Smooth muscle cell (in vitro differentiated cells): ENCODE results near the gene ABCC6. TPM values are rescaled to one million over a fixed set of nuclear protein-coding genes. Genes with fewer than 3 reads are reported as not detected.

ENCODE experiments used
- DNase-seq: peaks from one replicate; lab custom pipeline; 2025; ENCODE audit not compliant: unreplicated experiment; lab: John Stamatoyannopoulos, UW
- H2AFZ ChIP-seq: fragments of 200-600 bp; sonication (generic); 2 replicates; pipeline ENCODE4 v1.6.0; 2016; ENCODE audit warnings: antibody characterized with exemption, low read depth, mild to moderate bottlenecking
- H3F3A ChIP-seq: fragments of 200-600 bp; sonication (generic); 2 replicates; pipeline ENCODE4 v1.6.0; 2017; ENCODE audit warnings: antibody characterized with exemption, low read depth
- H3K27ac ChIP-seq: fragments of 200-600 bp; sonication (generic); 2 replicates; pipeline ENCODE4 v1.5.1; 2016; ENCODE audit warnings: low read depth, mild to moderate bottlenecking
- H3K27me3 ChIP-seq: fragments of 200-600 bp; sonication (generic); 2 replicates; pipeline ENCODE4 v1.6.1; 2016; ENCODE audit warnings: low read depth, mild to moderate bottlenecking
- H3K36me3 ChIP-seq: fragments of 200-600 bp; sonication (generic); 2 replicates; pipeline ENCODE4 v1.5.1; 2016; ENCODE audit warnings: low read depth
- H3K4me1 ChIP-seq: fragments of 200-600 bp; sonication (generic); 2 replicates; pipeline ENCODE4 v1.5.1; 2016; ENCODE audit warnings: low read depth
- H3K4me2 ChIP-seq: fragments of 200-600 bp; sonication (generic); 2 replicates; pipeline ENCODE4 v1.6.0; 2016; ENCODE audit warnings: mild to moderate bottlenecking
- H3K4me3 ChIP-seq: fragments of 200-600 bp; sonication (generic); 2 replicates; pipeline ENCODE4 v1.5.1; 2016; ENCODE audit warnings: mild to moderate bottlenecking
- H3K79me2 ChIP-seq: fragments of 200-600 bp; sonication (generic); 2 replicates; pipeline ENCODE4 v1.6.0; 2016; ENCODE audit warnings: low read depth, mild to moderate bottlenecking
- H3K9ac ChIP-seq: fragments of 200-600 bp; sonication (generic); 2 replicates; pipeline ENCODE4 v1.6.0; 2016; ENCODE audit warnings: low read depth
- H3K9me3 ChIP-seq: fragments of 200-600 bp; sonication (generic); replicated peaks from 2 replicates; pipeline ENCODE4 v1.5.1; 2016; ENCODE audit warnings: low read depth
- H4K20me1 ChIP-seq: fragments of 200-600 bp; sonication (generic); 2 replicates; pipeline ENCODE4 v1.6.0; 2016; ENCODE audit warnings: low read depth
- WGBS: methylation state at CpG from one replicate; pipeline ENCODE4 v1.1.7; 2016; ENCODE audit warnings: low lambda C conversion rate; 5-methylcytosine and 5-hydroxymethylcytosine counted together
- polyA plus RNA-seq: library from polyadenylated mRNA; unstranded; fragments of >200 nt; fragmentation: Nextera tagmentation; extraction: Ambion mirVana; gene quantifications from 2 replicates; pipeline ENCODE4 v1.2.1, GENCODE V29; 2016
- total RNA-seq: library from RNA; depleted of rRNA; stranded (reverse); fragments of >200 nt; gene quantifications from 2 replicates; pipeline ENCODE4 v1.2.3, GENCODE V29; 2014
- TF ChIP-seq, protein P1 (sequence below): fragments of 200-600 bp; sonication (generic); IDR thresholded peaks from 2 replicates; pipeline ENCODE4 v1.5.1; 2017; ENCODE audit warnings: borderline replicate concordance, mild to moderate bottlenecking, antibody characterized with exemption; ENCODE audit not compliant: insufficient read depth, poor library complexity, severe bottlenecking

ABCC6 gene
- total and polyA plus RNA-seq, 2 experiments from 2014 or later, result 0.94 to 1.9 TPM

DNA sequence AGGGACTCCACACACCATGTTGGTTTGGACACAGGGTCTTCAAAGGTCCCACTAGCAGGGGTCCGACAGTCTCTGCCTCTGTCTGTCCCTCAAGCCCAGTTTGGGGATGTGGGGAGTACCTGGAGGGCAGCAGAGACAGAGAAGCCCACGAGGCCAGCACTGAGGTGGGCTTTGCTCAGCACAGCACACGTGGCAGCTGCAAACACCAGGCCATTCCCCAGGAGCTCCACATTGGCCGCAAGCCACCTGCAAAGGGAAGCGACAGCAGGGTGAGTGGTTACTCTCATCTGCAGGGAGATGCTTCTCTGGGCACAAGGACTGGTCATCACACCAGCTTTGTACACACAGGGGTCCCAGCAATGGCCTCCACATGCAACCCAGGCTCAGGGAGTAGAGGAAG lies 62.0 kb downstream of the ABCC6 start:
- H3K9ac ChIP-seq, result no peak overlapping the region
- no peaks in the 10 kb centered on the region for H3K4me1 ChIP-seq
- no peaks in the 10 kb centered on the region for H3F3A ChIP-seq
- no peaks in the 10 kb centered on the region for H3K27me3 ChIP-seq
- no peak overlapping the region for H2AFZ ChIP-seq
- no peaks in the 10 kb centered on the region for H3K36me3 ChIP-seq
- no peak overlapping the region for H3K27ac ChIP-seq
- no peaks in the 10 kb centered on the region for H3K79me2 ChIP-seq
- TF ChIP-seq, protein P1, sequence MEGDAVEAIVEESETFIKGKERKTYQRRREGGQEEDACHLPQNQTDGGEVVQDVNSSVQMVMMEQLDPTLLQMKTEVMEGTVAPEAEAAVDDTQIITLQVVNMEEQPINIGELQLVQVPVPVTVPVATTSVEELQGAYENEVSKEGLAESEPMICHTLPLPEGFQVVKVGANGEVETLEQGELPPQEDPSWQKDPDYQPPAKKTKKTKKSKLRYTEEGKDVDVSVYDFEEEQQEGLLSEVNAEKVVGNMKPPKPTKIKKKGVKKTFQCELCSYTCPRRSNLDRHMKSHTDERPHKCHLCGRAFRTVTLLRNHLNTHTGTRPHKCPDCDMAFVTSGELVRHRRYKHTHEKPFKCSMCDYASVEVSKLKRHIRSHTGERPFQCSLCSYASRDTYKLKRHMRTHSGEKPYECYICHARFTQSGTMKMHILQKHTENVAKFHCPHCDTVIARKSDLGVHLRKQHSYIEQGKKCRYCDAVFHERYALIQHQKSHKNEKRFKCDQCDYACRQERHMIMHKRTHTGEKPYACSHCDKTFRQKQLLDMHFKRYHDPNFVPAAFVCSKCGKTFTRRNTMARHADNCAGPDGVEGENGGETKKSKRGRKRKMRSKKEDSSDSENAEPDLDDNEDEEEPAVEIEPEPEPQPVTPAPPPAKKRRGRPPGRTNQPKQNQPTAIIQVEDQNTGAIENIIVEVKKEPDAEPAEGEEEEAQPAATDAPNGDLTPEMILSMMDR, result no peak
- DNase-seq, result no peak
- H3K4me2 ChIP-seq, result no peak overlapping the region
- WGBS, result 75% methylated on average over 5 of the region's 5 CpGs
- H3K4me3 ChIP-seq, result no peak overlapping the region
- H4K20me1 ChIP-seq, result no peaks in the 10 kb centered on the region
- no peaks in the 10 kb centered on the region for H3K9me3 ChIP-seq

DNA sequence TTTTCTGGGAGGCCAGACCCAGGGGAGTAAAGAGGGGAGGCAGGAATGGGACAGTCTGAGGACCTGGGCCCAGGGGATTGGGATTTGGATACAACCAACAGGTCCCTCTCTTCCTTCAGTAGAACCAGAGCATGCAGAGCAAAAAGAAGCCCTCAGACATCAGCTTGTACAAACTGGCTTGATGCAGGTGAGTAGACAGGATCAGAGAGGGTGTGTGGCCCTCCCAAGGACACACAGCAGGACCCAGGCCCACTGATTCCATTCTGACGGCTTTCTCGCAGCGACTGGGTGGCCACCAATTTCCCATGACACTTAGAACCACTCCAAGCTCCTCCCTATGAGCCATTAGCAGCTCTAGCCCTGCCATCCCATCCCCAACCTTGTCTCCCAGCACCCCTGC lies 63.6 kb downstream of the ABCC6 start:
- DNase-seq, result no peak
- H4K20me1 ChIP-seq, result no peaks in the 10 kb centered on the region
- H3K9me3 ChIP-seq, result no peaks in the 10 kb centered on the region
- 81% methylated on average over 3 of the region's 3 CpGs for WGBS
- no peak overlapping the region for H3K9ac ChIP-seq
- H3K79me2 ChIP-seq, result no peaks in the 10 kb centered on the region
- no peak overlapping the region for H3K4me2 ChIP-seq
- no peak overlapping the region for H3K27ac ChIP-seq
- no peaks in the 10 kb centered on the region for H3K36me3 ChIP-seq
- H3K27me3 ChIP-seq, result no peaks in the 10 kb centered on the region
- H3K4me1 ChIP-seq, result no peaks in the 10 kb centered on the region
- TF ChIP-seq, protein P1, result no peak
- H2AFZ ChIP-seq, result no peak overlapping the region
- H3F3A ChIP-seq, result no peaks in the 10 kb centered on the region
- no peak overlapping the region for H3K4me3 ChIP-seq

DNA sequence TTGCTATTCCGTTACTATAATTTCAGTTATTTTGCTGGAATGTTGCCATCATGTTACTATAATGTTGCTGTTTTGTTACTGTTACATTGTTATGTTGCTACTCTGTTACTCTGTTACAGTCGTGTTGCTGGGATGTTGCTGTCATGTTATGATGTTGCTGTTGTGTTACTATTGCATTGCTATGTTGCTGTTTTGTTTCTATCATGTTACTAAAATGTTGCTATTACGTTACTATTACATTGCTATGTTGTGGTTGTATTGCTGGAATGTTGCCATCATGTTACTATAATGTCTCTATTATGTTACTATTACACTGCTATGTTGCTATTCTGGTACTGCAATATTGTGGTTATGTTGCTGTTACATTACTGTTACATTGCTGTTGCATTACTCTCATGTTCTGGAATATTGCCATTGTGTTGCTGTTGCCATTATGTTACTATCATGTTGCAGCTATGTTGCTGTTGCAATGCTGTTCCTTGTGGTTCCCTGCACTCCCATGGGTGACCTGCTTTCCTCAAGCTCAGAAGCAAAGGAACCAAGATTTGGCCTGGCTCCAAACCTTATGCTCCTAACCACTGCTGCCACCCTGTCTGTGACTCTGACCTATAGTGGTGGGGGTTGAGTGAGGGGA lies 64.4 kb downstream of the ABCC6 start:
- no peak for DNase-seq
- TF ChIP-seq, protein P1, result no peak
- H4K20me1 ChIP-seq, result no peaks in the 10 kb centered on the region
- no peak overlapping the region for H3K4me3 ChIP-seq
- H3F3A ChIP-seq, result no peaks in the 10 kb centered on the region
- 84% methylated on average over 3 of the region's 3 CpGs for WGBS
- no peak overlapping the region for H3K27ac ChIP-seq
- H3K9me3 ChIP-seq, result no peaks in the 10 kb centered on the region
- H3K27me3 ChIP-seq, result no peaks in the 10 kb centered on the region
- no peak overlapping the region for H2AFZ ChIP-seq
- no peak overlapping the region for H3K4me2 ChIP-seq
- no peaks in the 10 kb centered on the region for H3K4me1 ChIP-seq
- no peak overlapping the region for H3K9ac ChIP-seq
- H3K79me2 ChIP-seq, result no peaks in the 10 kb centered on the region
- no peaks in the 10 kb centered on the region for H3K36me3 ChIP-seq

DNA sequence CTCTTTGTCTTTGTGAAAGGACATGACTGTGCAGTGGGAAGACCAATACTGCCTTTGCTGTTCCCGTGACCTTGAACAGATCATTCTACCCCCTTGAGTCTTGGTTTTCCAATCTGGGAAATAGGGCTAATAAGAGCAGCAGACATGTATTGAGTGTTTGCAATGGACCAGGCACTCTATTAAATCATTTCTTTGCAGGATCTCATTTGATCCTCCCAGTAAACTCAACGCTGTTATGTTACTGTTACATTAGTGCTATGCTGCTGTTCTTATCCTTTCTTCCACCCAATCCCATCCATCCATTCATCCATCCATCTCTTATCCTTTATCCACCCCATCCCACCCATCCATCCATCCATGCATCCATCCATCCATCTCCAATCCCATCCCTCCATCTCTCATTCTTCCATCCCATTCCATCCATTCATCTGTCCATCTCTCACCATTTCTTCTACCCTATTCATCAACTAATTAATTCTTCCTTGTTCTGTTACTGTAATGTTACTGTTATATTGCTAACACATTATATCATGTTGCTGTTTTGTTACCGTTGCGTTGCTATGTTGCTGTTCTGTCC lies 65.1 kb downstream of the ABCC6 start:
- 96% methylated on average over 4 of the region's 4 CpGs for WGBS

More for the DNA sequence above, 65.1 kb downstream of the ABCC6 start:
- no peak overlapping the region for H3K27ac ChIP-seq
- H3K36me3 ChIP-seq, result no peaks in the 10 kb centered on the region
- H3K4me2 ChIP-seq, result no peak overlapping the region
- H4K20me1 ChIP-seq, result no peaks in the 10 kb centered on the region
- H3K27me3 ChIP-seq, result no peaks in the 10 kb centered on the region
- H3K4me3 ChIP-seq, result no peak overlapping the region
- H3K79me2 ChIP-seq, result no peaks in the 10 kb centered on the region
- H2AFZ ChIP-seq, result no peak overlapping the region
- no peaks in the 10 kb centered on the region for H3F3A ChIP-seq
- no peak overlapping the region for H3K9ac ChIP-seq
- TF ChIP-seq, protein P1, result no peak
- H3K9me3 ChIP-seq, result no peaks in the 10 kb centered on the region
- no peak for DNase-seq
- H3K4me1 ChIP-seq, result no peaks in the 10 kb centered on the region
